GM18861 (cell line): ENCODE data around the gene C16orf82.

Experiments used
- ATAC-seq: cut with Tn5 transposase; IDR thresholded peaks from one replicate; pipeline ENCODE4 v1.9.1; 2021; ENCODE audit not compliant: unreplicated experiment

The C16orf82 gene

DNA sequence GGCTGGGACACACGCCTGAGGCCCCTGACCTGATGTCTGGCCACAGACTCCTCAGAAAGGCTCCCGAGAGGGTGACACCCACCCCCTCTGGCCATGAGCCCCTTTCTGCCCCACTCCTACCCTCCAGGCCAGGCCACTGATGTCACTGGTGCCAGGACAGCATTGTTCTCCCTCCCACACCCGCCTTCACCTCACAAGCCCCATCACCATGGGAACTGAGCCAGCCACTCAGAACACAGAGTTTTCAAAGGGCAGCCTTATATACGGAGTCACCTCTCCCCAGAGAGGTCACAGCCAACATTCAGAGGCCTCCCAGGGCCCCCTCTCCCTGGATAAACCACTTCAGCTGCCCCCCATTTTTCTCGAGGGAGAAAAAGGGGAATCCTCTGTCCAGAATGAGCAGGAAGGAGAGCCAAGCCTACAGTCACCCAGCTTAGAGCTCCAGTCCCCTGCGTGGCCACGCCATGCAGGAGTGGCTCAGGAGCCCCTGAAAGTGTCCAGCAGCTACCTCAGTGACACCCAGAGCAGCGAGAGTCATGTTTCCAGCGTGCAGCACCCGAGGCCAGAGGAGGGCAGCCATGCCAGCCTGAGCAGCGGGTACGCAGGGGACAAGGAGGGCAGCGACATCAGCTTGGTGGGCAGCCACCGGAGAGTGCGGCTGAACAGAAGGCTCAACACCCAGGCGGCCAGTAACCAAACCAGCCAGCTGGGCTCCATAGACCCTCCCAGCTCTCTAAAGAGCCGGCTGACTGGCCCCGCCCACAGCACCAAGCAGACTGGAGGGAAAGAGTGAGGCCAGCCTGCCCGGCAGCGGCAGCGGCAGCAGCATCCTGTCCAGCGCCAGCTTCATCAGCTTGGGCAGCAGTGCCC, at the start of gene C16orf82:
C16orf82 (plus strand) TSS at position 260 of the 870 bp plus-strand sequence.
- no peak for ATAC-seq

DNA sequence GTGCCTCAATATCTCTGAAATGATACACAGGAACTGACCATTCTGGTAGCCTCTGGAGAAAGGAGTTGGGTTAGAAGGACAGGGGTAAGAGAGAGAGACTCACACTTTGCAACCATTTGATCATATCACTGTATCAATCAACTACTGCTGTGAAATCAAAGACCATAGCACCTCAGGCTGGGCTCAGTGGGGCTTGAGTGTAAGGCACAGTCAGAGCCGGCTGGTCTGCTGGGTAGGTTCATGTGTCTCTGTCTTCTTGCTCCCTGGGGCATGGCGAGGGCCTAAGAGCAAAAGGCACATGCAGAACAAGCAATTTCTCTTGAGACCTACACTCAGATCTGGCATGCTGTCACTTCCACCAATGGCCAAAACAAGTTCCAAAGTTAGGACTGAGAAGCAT, 46.7 kb upstream of the C16orf82 start:
- no peak for ATAC-seq

- ATAC-seq: no peak
These were observed 42.7 kb upstream of the C16orf82 start for GRCh38 chr16:27024010-27024409.

- no peak for ATAC-seq
These were observed 41.1 kb upstream of the C16orf82 start for GRCh38 chr16:27025581-27025980.

- ATAC-seq: no peak
These were observed 38.8 kb upstream of the C16orf82 start for GRCh38 chr16:27027971-27028370.

DNA sequence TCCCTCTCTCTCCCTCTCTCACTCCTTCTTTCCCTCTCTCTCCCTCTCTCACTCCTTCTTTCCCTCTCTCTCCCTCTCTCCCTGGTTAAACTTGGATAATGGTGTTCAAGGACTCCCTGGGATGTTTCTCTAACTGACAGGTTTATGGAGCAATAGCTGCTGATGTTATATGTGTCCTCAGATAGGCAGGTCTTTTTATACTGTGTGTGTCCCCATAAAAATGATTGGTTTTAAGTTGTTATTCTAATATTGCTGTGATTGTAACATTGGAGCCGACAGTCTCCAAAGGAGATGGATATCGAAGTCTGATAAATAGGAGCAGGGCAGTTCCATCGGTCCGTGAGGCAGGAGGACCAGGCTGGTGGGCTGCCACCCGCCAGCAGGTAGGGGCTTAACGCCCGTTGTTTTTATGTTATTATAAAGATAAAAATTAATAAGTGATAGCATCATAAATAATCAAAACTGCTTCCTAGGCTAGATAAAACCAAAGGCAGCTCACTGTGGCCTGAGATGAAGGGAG, 38.1 kb upstream of the C16orf82 start:
- ATAC-seq: no peak

- ATAC-seq: no peak
These were observed 37.2 kb upstream of the C16orf82 start for GRCh38 chr16:27029525-27029924.

- ATAC-seq: no peak
These were observed 33.3 kb upstream of the C16orf82 start for GRCh38 chr16:27033281-27033979.

- ATAC-seq: no peak
These were observed 26.0 kb upstream of the C16orf82 start for GRCh38 chr16:27040732-27041131.

- no peak for ATAC-seq
These were observed 19.7 kb upstream of the C16orf82 start for GRCh38 chr16:27046958-27047518.

DNA sequence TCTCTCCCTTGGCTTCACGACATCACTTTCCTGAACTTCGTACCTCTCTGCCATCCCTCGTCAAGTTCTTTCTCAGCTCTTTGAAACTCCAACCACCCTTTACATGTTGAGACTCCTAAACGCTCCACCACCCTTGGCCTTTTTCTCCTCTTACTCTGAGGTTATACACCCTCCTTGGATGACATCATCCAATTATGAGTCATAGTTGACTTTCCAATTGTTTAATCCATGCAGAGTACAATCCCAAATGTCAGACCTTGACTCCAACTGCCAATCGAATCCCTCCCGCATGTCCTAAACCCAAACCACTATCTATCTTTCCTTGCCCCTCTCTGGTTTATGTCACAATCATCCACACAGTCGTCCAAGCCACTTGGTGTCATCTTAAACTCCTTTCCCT, 18.4 kb upstream of the C16orf82 start:
- no peak for ATAC-seq

DNA sequence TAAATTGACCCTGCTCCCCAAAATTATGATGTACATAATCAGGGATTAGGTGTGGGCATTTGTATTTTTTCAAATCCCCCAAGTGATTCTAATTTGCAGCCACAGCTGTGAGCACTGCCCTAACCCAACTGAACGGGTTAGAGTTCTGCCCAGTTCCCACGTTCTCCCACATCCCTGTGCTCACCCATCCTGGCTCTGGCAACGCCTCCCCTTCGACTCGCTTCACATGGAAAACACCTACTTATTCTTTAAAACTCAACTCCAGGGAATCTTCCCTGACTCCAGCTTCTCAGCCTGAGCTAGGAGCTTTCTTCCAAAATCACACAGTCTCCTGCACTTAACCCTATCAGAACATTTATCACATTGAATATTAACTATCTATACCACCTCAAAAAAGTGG, 17.6 kb upstream of the C16orf82 start:
- ATAC-seq: no peak

DNA sequence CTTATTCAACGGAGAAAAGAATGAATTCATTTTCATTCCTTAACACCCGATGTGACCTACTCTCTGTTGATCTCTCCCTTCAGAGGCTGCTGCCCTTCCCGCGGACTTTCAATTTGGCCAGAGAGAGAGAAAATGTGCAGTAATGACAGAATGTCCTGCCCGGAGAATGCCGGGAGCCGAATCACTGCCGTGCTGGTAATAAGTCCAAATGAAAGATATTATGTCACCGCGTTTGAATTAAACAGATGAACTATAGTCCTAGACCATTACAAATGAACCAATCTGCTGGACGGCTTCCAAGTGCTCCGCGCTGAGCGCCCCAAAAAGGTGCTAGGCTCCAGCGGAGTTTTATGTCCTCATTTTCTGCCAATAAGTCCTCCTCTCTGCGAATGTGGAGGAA, 14.7 kb upstream of the C16orf82 start:
- no peak for ATAC-seq

- ATAC-seq: no peak
These were observed 12.7 kb upstream of the C16orf82 start for GRCh38 chr16:27053996-27054395.

- ATAC-seq: no peak
These were observed 8.4 kb upstream of the C16orf82 start for GRCh38 chr16:27058299-27058698.

GRCh38 chr16:27070776-27071175, 4.0 kb downstream of the C16orf82 start:
- no peak for ATAC-seq

- ATAC-seq: no peak
These were observed 7.0 kb downstream of the C16orf82 start for GRCh38 chr16:27073733-27074132.

- ATAC-seq: no peak
These were observed 14.2 kb downstream of the C16orf82 start for GRCh38 chr16:27080895-27081294.

GRCh38 chr16:27083861-27084261, 17.1 kb downstream of the C16orf82 start:
- no peak for ATAC-seq

- ATAC-seq: no peak
These were observed 17.7 kb downstream of the C16orf82 start for GRCh38 chr16:27084307-27085028.

DNA sequence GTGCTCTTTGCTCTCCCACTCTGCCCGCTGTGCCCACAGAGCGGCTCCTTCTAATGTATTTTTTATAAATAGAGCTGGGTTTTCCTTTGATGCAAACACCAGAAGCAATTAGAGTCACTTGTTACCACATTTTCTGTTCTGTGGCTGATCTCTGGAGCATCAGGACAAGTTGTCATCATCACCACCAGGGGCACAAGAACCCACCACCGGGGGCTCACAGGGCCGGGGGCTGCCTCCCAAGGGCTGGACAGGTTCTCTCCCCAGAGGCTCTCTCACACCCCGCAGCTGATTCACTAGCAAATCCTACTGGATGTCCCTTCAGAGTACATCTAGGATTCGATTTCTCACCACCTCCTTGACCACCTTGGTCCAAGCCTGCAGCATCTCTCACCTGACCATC, 18.5 kb downstream of the C16orf82 start:
- no peak for ATAC-seq
